AG10803 (cell line): ENCODE results near the gene COL5A3.

Experiments
- DNase-seq: peaks from one replicate; pipeline ENCODE4 v3.0.0; 2010; ENCODE audit warnings: low read depth
- H3K4me3 ChIP-seq: 2 replicates; pipeline ENCODE4 v1.5.1; 2011; ENCODE audit warnings: mild to moderate bottlenecking, low read length, control low read depth
- CTCF ChIP-seq: conservative IDR thresholded peaks from 2 replicates; pipeline ENCODE4 v1.5.1; 2011; ENCODE audit warnings: mild to moderate bottlenecking, low read length, control low read depth, inconsistent platforms

COL5A3 gene

GRCh38 chr19:10006335-10006708 is 4.0 kb downstream of the COL5A3 start:
- DNase-seq, result peak; percentile 83
- no peak for TF ChIP-seq CTCF
- H3K4me3 ChIP-seq, result no peak overlapping the region

DNA sequence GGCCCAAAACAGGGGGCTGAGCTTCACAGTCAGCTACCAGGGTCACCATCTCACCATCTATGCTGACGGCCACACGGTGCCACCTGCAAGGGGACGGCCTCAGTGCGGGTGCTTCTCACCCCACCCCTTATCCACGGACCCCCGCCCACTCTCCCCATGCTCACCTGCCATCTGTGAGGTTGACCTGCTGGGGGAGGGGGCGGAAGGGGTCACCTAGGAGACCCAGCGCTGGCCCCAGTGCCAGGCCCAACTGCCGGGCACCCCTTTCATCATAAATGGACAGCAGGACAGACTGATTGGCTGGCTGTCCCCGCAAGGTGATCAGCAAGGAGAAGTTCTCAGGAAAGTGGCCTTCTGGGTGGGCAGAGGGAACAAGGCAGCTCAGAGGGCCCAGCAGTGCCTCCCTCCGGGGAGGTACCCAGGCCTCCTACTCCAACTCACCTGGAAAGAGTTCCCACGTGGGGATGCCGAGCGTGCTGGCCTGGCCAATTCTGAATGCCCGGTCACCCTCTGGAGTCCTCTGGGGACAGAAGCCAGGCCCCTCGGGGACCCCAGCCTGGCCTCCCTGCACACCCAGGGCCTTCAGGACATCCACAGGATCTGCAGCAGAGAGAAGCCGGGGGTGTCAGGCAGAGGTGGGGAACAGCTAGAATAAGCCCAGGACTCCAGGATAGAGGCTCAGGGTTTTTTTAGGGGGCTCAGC is 4.5 kb downstream of the COL5A3 start:
- no peak for TF ChIP-seq CTCF
- no peak for DNase-seq
- no peak overlapping the region for H3K4me3 ChIP-seq

DNA sequence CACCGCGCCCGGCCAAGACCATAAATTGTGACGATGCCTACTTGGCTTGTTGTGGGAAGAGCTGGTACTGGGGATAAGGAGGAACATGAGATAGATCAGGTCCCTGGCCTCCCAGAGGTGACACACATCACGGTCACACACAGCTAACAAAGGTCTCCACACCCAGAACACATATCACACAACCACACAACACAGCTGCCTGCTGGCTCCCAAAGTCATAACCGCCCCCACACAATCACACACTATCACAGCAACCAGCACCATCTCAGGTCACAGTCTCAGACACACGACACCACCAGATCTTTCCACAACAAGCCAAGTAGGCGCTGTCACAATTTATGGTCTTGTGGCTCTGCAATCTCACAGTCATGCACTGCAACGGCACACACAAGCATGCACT is 5.7 kb downstream of the COL5A3 start:
- TF ChIP-seq CTCF, result no peak
- peak; percentile 14 for DNase-seq
- H3K4me3 ChIP-seq, result no peak overlapping the region

DNA sequence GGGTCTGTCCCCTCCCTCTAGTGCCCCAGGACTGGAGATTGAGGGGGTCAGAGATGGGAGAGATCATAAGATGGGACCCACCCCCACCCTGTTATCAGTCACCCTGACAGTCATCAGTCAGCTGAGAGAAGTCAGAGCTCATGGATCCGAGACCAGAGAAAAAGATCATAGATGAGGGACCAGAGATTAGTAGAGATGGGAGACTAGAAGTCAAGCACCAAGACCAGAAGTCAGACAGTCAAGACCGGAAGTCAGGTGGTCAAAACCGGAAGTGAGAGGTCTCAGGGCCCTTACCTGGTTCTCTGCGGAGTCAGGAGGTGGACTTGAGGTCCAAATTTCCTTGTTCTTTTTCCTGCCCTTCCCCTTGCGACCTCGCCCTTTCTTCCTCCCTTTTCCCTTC is 7.0 kb downstream of the COL5A3 start:
- TF ChIP-seq CTCF, result no peak
- no peak for DNase-seq
- no peak overlapping the region for H3K4me3 ChIP-seq

DNA sequence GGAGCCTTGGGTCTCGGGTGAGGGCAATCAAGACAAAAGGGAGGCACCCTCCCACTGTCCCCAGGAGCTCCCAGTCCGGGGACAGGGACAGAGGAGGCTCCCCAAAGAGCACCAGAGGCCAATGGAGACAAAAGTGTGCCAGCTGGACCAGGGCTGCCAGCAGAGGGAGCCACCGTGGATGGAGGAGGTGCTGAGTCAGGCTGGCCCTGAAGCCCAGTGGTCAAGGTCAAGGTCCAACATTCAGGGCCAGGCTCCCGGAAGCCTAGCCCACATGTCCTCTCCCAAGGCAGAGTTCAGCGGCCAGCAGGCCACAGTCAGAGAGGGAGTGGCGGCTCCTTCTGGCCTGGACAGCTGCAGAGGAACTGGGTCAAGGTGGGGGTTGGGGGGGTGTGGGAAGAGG is 8.4 kb downstream of the COL5A3 start:
- H3K4me3 ChIP-seq, result no peak overlapping the region
- peak; percentile 50 for TF ChIP-seq CTCF
- DNase-seq, result peak; percentile 18

- TF ChIP-seq CTCF, result peak; percentile 90
- peak; percentile 73 for DNase-seq
- no peak overlapping the region for H3K4me3 ChIP-seq
Measured at GRCh38 chr19:10000171-10000826, 10.0 kb downstream of the COL5A3 start.

DNA sequence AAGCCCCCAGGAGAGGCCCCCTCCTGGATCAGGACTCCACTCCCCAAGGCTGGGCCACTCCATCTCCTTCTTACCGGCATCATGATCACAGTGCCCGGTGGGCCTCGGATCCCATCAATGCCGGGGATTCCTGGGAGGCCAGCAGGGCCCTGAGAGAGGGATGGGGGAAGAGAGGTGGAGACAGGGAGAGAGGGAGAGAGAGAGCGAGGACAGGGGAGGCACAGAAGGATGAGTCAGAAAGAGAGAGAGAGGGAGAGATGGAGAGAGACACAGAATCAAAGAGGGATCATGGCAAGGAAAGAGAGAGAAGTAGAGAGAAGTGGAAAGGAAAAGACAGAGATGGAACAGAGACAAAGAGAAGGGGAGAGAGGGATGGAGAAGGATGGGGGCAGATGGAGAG is 13.8 kb downstream of the COL5A3 start:
- TF ChIP-seq CTCF, result no peak
- peak; percentile 31 for DNase-seq
- no peak overlapping the region for H3K4me3 ChIP-seq
